HepG2 (cell line): ENCODE results near the gene PARD3. TPM values are rescaled to one million over a fixed set of nuclear protein-coding genes. Genes with fewer than 3 reads are reported as not detected.

Experiments
- ATAC-seq: fragments of 200-7000 bp; cut with Tn5 transposase; 3 replicates; pipeline ENCODE4 v1.9.1; 2020; ENCODE audit warnings: mild to moderate bottlenecking, moderate library complexity
- BruUV-seq: library from RNA; stranded (reverse); fragments of 400-500 nt; replicated peaks from 2 replicates; lab custom pipeline; 2021; lab: Mats Ljungman, UMichigan
- CTCF ChIA-PET: fragments of 300-600 bp; formaldehyde crosslinking; extraction: SDS; loops from one replicate; lab custom pipeline; 2021; ENCODE audit warnings: low total read pairs, inconsistent platforms, low intra/inter-chr PET ratio; lab: Yijun Ruan, JAX
- POLR2A ChIA-PET: fragments of 350-600 bp; sonication (Branson Sonifier 250); formaldehyde crosslinking; loops from one replicate; lab custom pipeline; 2020; ENCODE audit warnings: antibody characterized with exemption, inconsistent platforms; lab: Yijun Ruan, JAX
- DNase-seq: peaks from one replicate; pipeline ENCODE4 v3.0.0-alpha.2; 2015; ENCODE audit warnings: low spot score
- FAIRE-seq: peaks from 3 replicates; lab custom pipeline; 2011; peaks lifted over from hg19 to GRCh38; lab: Jason Lieb, UNC
- H2AFZ ChIP-seq: one replicate; pipeline ENCODE4 v1.6.1; 2011; ENCODE audit warnings: low read length, inconsistent platforms
- H3K27ac ChIP-seq: fragments of 300-600 bp; 3 replicates; pipeline ENCODE4 v1.8.0; 2011; ENCODE audit warnings: mixed run types, mild to moderate bottlenecking, mixed read lengths, low read length, inconsistent platforms; ENCODE audit not compliant: insufficient read depth; ENCODE audit errors: extremely low read length
- H3K27me3 ChIP-seq, 2 experiments: fragments of 200-600 bp in 1 of 2; 2 replicates in 1 of 2; 3 replicates in 1 of 2; pipeline versions ENCODE4 v1.6.0 to v1.8.0; 2011; ENCODE audit warnings: low read length in 2 of 2, mild to moderate bottlenecking in 2 of 2, moderate library complexity in 2 of 2, inconsistent platforms in 1 of 2; ENCODE audit not compliant: insufficient read depth in 2 of 2, control insufficient read depth in 1 of 2
- H3K36me3 ChIP-seq, 2 experiments: fragments of 200-600 bp in 1 of 2; replicated peaks in 1 of 2; 2 replicates in 1 of 2; 3 replicates in 1 of 2; pipeline versions ENCODE4 v1.5.1 to v1.8.0; 2011; ENCODE audit warnings: low read length in 2 of 2, inconsistent platforms in 1 of 2; ENCODE audit not compliant: insufficient read depth in 2 of 2, control insufficient read depth in 1 of 2
- H3K4me1 ChIP-seq: 2 replicates; pipeline ENCODE4 v1.5.1; 2012; ENCODE audit warnings: low read length, inconsistent platforms; ENCODE audit not compliant: insufficient read depth
- H3K4me2 ChIP-seq: 2 replicates; pipeline ENCODE4 v1.6.0; 2011; ENCODE audit warnings: low read depth, low read length, inconsistent platforms
- H3K4me3 ChIP-seq, 3 experiments: fragments of 200-600 bp in 1 of 3; sonication (generic), shearing (Covaris generic) in 1 of 3; replicated peaks in 1 of 3; 2 replicates each; pipeline ENCODE4 v1.5.1; 2011 to 2016; ENCODE audit warnings: low read length in 3 of 3, inconsistent platforms in 2 of 3, low read depth in 2 of 3, mild to moderate bottlenecking in 2 of 3, control low read depth in 1 of 3, mixed read lengths in 1 of 3; ENCODE audit not compliant: insufficient read depth in 1 of 3
- H3K79me2 ChIP-seq: one replicate; pipeline ENCODE4 v1.6.1; 2011; ENCODE audit warnings: low read length, inconsistent platforms; ENCODE audit not compliant: insufficient read depth
- H3K9ac ChIP-seq: 2 replicates; pipeline ENCODE4 v1.6.0; 2011; ENCODE audit warnings: mild to moderate bottlenecking, low read depth, low read length, inconsistent platforms; ENCODE audit not compliant: insufficient read depth
- H3K9me3 ChIP-seq: 2 replicates; pipeline ENCODE4 v1.5.1; 2012; ENCODE audit warnings: mild to moderate bottlenecking, low read length
- H4K20me1 ChIP-seq: 2 replicates; pipeline ENCODE4 v1.6.0; 2011; ENCODE audit warnings: inconsistent platforms, mild to moderate bottlenecking, low read length, moderate library complexity; ENCODE audit not compliant: insufficient read depth
- EEA1 ChIP-seq: sonication (generic); formaldehyde crosslinking; IDR thresholded peaks from 2 replicates; pipeline ENCODE4 v1.5.1; 2020; ENCODE audit warnings: mild to moderate bottlenecking, missing genetic modification reagents, borderline replicate concordance
- FOSL1 ChIP-seq: sonication (generic); formaldehyde crosslinking; IDR thresholded peaks from 2 replicates; pipeline ENCODE4 v1.9.0; 2021; ENCODE audit warnings: missing genetic modification reagents, borderline replicate concordance
- FOSL2 ChIP-seq: sonication (generic); formaldehyde crosslinking; IDR thresholded peaks from 2 replicates; pipeline ENCODE4 v1.4.0; 2020; ENCODE audit warnings: missing genetic modification reagents
- KDM6A ChIP-seq: IDR thresholded peaks from 2 replicates; pipeline ENCODE4 v1.6.1; 2016; ENCODE audit warnings: low read depth
- LCORL ChIP-seq, 2 experiments: fragments of 450-650 bp in 1 of 2; sonication (generic) in 1 of 2; formaldehyde crosslinking in 1 of 2; IDR thresholded peaks; 2 replicates each; pipeline versions ENCODE4 v1.5.0 to v1.6.1; 2017 to 2020; ENCODE audit warnings: antibody characterized with exemption in 1 of 2, missing genetic modification reagents in 1 of 2
- PITX1 ChIP-seq: sonication (generic); formaldehyde crosslinking; IDR thresholded peaks from 2 replicates; pipeline ENCODE4 v1.5.1; 2020; ENCODE audit warnings: mild to moderate bottlenecking, missing genetic modification reagents
- RARA ChIP-seq: IDR thresholded peaks from 2 replicates; pipeline ENCODE4 v1.6.1; 2016; ENCODE audit warnings: missing genetic modification reagents, missing compliant biosample characterization
- RFX3 ChIP-seq: IDR thresholded peaks from 2 replicates; pipeline ENCODE4 v1.6.1; 2016; ENCODE audit warnings: missing biosample characterization, missing genetic modification reagents
- TFE3 ChIP-seq: IDR thresholded peaks from 2 replicates; pipeline ENCODE4 v1.6.1; 2016
- XBP1 ChIP-seq: sonication (generic); formaldehyde crosslinking; IDR thresholded peaks from 2 replicates; pipeline ENCODE4 v1.5.0; 2020; ENCODE audit warnings: missing genetic modification reagents
- ZBTB21 ChIP-seq: sonication (generic); formaldehyde crosslinking; IDR thresholded peaks from 2 replicates; pipeline ENCODE4 v1.4.0; 2020; ENCODE audit warnings: missing genetic modification reagents
- ZMYM4 ChIP-seq: sonication (generic); formaldehyde crosslinking; IDR thresholded peaks from 2 replicates; pipeline ENCODE4 v1.8.1; 2023; ENCODE audit warnings: mild to moderate bottlenecking, missing genetic modification reagents
- ZNF3 ChIP-seq: IDR thresholded peaks from 2 replicates; pipeline ENCODE4 v1.7.0; 2017; ENCODE audit warnings: inconsistent platforms
- ZNF577 ChIP-seq: sonication (generic); formaldehyde crosslinking; IDR thresholded peaks from 2 replicates; pipeline ENCODE4 v1.4.0; 2020; ENCODE audit warnings: mild to moderate bottlenecking, low read depth, missing genetic modification reagents, borderline replicate concordance
- ZNF879 ChIP-seq: sonication (generic); formaldehyde crosslinking; IDR thresholded peaks from 2 replicates; pipeline ENCODE4 v1.8.1; 2023; ENCODE audit warnings: missing genetic modification reagents
- WGBS: methylation state at CpG from one replicate; pipeline ENCODE4 v1.1.6; 2017; ENCODE audit warnings: low lambda C conversion rate; 5-methylcytosine and 5-hydroxymethylcytosine counted together
- in situ Hi-C: cut with HindIII; loops from 2 replicates; pipeline ENCODE4 v1.10.0; 2017; ENCODE audit warnings: low pct_unique_long_range_greater_than_20kb; ENCODE audit not compliant: extremely low pct_ligation_motif_present
- intact Hi-C: fragments of 100-400 bp; cut with micrococcal nuclease; formaldehyde crosslinking; loops from one replicate; pipeline ENCODE4 v1.10.0; 2022; ENCODE audit not compliant: unreplicated experiment
- polyA plus RNA-seq, 8 experiments: library from polyadenylated mRNA; depleted of rRNA in 3 of 8; stranded (reverse) in 7 of 8; unstranded in 1 of 8; fragments of >200 nt; fragmentation: Illumina TruSeq in 4 of 8; extraction: Trizol in 4 of 8; gene quantifications; 2 replicates each; pipeline versions ENCODE4 v1.2.1 to v1.2.3, GENCODE V29; 2011 to 2016; ENCODE audit warnings: low read depth in 4 of 8, missing spikeins in 1 of 8, mixed read lengths in 1 of 8; ENCODE audit not compliant: insufficient read depth in 1 of 8
- total RNA-seq, 5 experiments: library from RNA; depleted of rRNA; stranded (reverse); fragments of >200 nt; fragmentation: Illumina TruSeq; extraction: Trizol; gene quantifications; 2 replicates each; pipeline ENCODE4 v1.2.3, GENCODE V29; 2016; ENCODE audit warnings: low read depth in 1 of 5
- TF ChIP-seq, protein P1 (sequence below): sonication (generic); formaldehyde crosslinking; IDR thresholded peaks from 2 replicates; pipeline ENCODE4 v1.4.0; 2020; ENCODE audit warnings: mild to moderate bottlenecking, missing genetic modification reagents, borderline replicate concordance

The PARD3 gene
- total and polyA plus RNA-seq, 2 of the 13 experiments (the other 11 are each of a cell fraction or from before 2014, with no cell fraction given), result 40.9 to 60.0 TPM

DNA sequence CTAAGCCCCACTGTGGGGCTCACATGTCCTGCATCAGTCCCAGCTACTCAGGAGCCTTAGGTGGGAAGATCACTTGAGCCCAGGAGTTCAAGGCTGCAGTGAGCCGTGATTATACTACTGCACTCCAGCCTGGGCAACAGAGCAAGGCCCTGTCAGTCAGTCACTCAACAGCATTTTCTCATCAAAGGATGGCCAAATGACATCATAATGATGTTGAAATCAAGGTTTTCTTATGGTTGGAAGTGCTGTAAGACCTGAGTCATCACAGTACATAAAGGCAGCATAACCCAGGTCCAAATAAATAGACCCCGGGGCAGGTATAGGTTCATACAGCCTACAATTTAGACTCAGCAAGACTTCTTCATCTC lies 341.1 kb downstream of the PARD3 start:
- Histone ChIP-seq H3K9me3 (no peaks in the 10 kb centered on the region), H3K27ac (no peak overlapping the region), H2AFZ (no peak overlapping the region), H3K4me2 (no peak overlapping the region), H3K36me3 (peaks cover 2 to 9% of the 10 kb centered on the region in 2 experiments; a peak in 2 of 5 replicates), H4K20me1 (no peaks in the 10 kb centered on the region), H3K4me1 (peaks cover 49% of the 10 kb centered on the region), H3K27me3 (no peaks in the 10 kb centered on the region), H3K9ac (no peak overlapping the region), H3K79me2 (no peaks in the 10 kb centered on the region), H3K4me3 (no peak overlapping the region)
- in situ Hi-C loops (no loop called here), intact Hi-C loops (no loop called here)
- FAIRE-seq (no peak), DNase-seq (peak; percentile 67), ATAC-seq (peak; percentile 50)
- WGBS, result 50% methylated on average over 2 of the region's 2 CpGs
- ChIA-PET CTCF (no interaction called here), POLR2A (no interaction called here)
- no TSS peak for BruUV-seq
- 0 out of 2 replicates have a peak, but pooled peaks have one; percentile 19 for TF ChIP-seq FOSL1 (CRISPR knock-in tag)
- no peak for TF ChIP-seq ZMYM4
- no peak for TF ChIP-seq ZNF879 (CRISPR knock-in tag)
- peak; percentile 97 for TF ChIP-seq ZNF3
- TF ChIP-seq, protein P1, sequence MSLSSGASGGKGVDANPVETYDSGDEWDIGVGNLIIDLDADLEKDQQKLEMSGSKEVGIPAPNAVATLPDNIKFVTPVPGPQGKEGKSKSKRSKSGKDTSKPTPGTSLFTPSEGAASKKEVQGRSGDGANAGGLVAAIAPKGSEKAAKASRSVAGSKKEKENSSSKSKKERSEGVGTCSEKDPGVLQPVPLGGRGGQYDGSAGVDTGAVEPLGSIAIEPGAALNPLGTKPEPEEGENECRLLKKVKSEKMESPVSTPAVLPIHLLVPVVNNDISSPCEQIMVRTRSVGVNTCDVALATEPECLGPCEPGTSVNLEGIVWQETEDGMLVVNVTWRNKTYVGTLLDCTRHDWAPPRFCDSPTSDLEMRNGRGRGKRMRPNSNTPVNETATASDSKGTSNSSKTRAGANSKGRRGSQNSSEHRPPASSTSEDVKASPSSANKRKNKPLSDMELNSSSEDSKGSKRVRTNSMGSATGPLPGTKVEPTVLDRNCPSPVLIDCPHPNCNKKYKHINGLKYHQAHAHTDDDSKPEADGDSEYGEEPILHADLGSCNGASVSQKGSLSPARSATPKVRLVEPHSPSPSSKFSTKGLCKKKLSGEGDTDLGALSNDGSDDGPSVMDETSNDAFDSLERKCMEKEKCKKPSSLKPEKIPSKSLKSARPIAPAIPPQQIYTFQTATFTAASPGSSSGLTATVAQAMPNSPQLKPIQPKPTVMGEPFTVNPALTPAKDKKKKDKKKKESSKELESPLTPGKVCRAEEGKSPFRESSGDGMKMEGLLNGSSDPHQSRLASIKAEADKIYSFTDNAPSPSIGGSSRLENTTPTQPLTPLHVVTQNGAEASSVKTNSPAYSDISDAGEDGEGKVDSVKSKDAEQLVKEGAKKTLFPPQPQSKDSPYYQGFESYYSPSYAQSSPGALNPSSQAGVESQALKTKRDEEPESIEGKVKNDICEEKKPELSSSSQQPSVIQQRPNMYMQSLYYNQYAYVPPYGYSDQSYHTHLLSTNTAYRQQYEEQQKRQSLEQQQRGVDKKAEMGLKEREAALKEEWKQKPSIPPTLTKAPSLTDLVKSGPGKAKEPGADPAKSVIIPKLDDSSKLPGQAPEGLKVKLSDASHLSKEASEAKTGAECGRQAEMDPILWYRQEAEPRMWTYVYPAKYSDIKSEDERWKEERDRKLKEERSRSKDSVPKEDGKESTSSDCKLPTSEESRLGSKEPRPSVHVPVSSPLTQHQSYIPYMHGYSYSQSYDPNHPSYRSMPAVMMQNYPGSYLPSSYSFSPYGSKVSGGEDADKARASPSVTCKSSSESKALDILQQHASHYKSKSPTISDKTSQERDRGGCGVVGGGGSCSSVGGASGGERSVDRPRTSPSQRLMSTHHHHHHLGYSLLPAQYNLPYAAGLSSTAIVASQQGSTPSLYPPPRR (CRISPR knock-in tag), result no peak
- no peak for TF ChIP-seq RFX3 (CRISPR knock-in tag)
- no peak for TF ChIP-seq LCORL (IDR thresholded peaks at IDR 0.05)
- no peak for TF ChIP-seq LCORL (CRISPR knock-in tag; IDR thresholded peaks at IDR 0.05)
- TF ChIP-seq ZBTB21 (CRISPR knock-in tag), result peak; percentile 93
- TF ChIP-seq PITX1 (CRISPR knock-in tag), result no peak
- TF ChIP-seq TFE3 (CRISPR knock-in tag), result no peak
- no peak for TF ChIP-seq RARA (CRISPR knock-in tag)
- no peak for TF ChIP-seq KDM6A
- TF ChIP-seq EEA1 (CRISPR knock-in tag), result no peak
- TF ChIP-seq XBP1 (CRISPR knock-in tag), result no peak
- no peak for TF ChIP-seq ZNF577 (CRISPR knock-in tag)
- peak; percentile 83 for TF ChIP-seq FOSL2 (CRISPR knock-in tag)
